HepG2 (cell line): ENCODE measurements around the gene ENDOD1. TPM values are rescaled to one million over a fixed set of nuclear protein-coding genes. Genes with fewer than 3 reads are reported as not detected.

Experiments
- ATAC-seq: fragments of 200-7000 bp; cut with Tn5 transposase; 3 replicates; pipeline ENCODE4 v1.9.1; 2020; ENCODE audit warnings: mild to moderate bottlenecking, moderate library complexity
- BruUV-seq: library from RNA; stranded (reverse); fragments of 400-500 nt; replicated peaks from 2 replicates; lab custom pipeline; 2021; lab: Mats Ljungman, UMichigan
- CTCF ChIA-PET: fragments of 300-600 bp; formaldehyde crosslinking; extraction: SDS; loops from one replicate; lab custom pipeline; 2021; ENCODE audit warnings: low total read pairs, inconsistent platforms, low intra/inter-chr PET ratio; lab: Yijun Ruan, JAX
- POLR2A ChIA-PET: fragments of 350-600 bp; sonication (Branson Sonifier 250); formaldehyde crosslinking; loops from one replicate; lab custom pipeline; 2020; ENCODE audit warnings: antibody characterized with exemption, inconsistent platforms; lab: Yijun Ruan, JAX
- DNase-seq: peaks from one replicate; pipeline ENCODE4 v3.0.0-alpha.2; 2015; ENCODE audit warnings: low spot score
- FAIRE-seq: peaks from 3 replicates; lab custom pipeline; 2011; peaks lifted over from hg19 to GRCh38; lab: Jason Lieb, UNC
- H2AFZ ChIP-seq: one replicate; pipeline ENCODE4 v1.6.1; 2011; ENCODE audit warnings: low read length, inconsistent platforms
- H3K27ac ChIP-seq: fragments of 300-600 bp; 3 replicates; pipeline ENCODE4 v1.8.0; 2011; ENCODE audit warnings: mixed run types, mild to moderate bottlenecking, mixed read lengths, low read length, inconsistent platforms; ENCODE audit not compliant: insufficient read depth; ENCODE audit errors: extremely low read length
- H3K27me3 ChIP-seq, 2 experiments: fragments of 200-600 bp in 1 of 2; 2 replicates in 1 of 2; 3 replicates in 1 of 2; pipeline versions ENCODE4 v1.6.0 to v1.8.0; 2011; ENCODE audit warnings: low read length in 2 of 2, mild to moderate bottlenecking in 2 of 2, moderate library complexity in 2 of 2, inconsistent platforms in 1 of 2; ENCODE audit not compliant: insufficient read depth in 2 of 2, control insufficient read depth in 1 of 2
- H3K36me3 ChIP-seq, 2 experiments: fragments of 200-600 bp in 1 of 2; replicated peaks in 1 of 2; 2 replicates in 1 of 2; 3 replicates in 1 of 2; pipeline versions ENCODE4 v1.5.1 to v1.8.0; 2011; ENCODE audit warnings: low read length in 2 of 2, inconsistent platforms in 1 of 2; ENCODE audit not compliant: insufficient read depth in 2 of 2, control insufficient read depth in 1 of 2
- H3K4me1 ChIP-seq: 2 replicates; pipeline ENCODE4 v1.5.1; 2012; ENCODE audit warnings: low read length, inconsistent platforms; ENCODE audit not compliant: insufficient read depth
- H3K4me2 ChIP-seq: 2 replicates; pipeline ENCODE4 v1.6.0; 2011; ENCODE audit warnings: low read depth, low read length, inconsistent platforms
- H3K4me3 ChIP-seq, 3 experiments: fragments of 200-600 bp in 1 of 3; sonication (generic), shearing (Covaris generic) in 1 of 3; replicated peaks in 1 of 3; 2 replicates each; pipeline ENCODE4 v1.5.1; 2011 to 2016; ENCODE audit warnings: low read length in 3 of 3, inconsistent platforms in 2 of 3, low read depth in 2 of 3, mild to moderate bottlenecking in 2 of 3, control low read depth in 1 of 3, mixed read lengths in 1 of 3; ENCODE audit not compliant: insufficient read depth in 1 of 3
- H3K79me2 ChIP-seq: one replicate; pipeline ENCODE4 v1.6.1; 2011; ENCODE audit warnings: low read length, inconsistent platforms; ENCODE audit not compliant: insufficient read depth
- H3K9ac ChIP-seq: 2 replicates; pipeline ENCODE4 v1.6.0; 2011; ENCODE audit warnings: mild to moderate bottlenecking, low read depth, low read length, inconsistent platforms; ENCODE audit not compliant: insufficient read depth
- H3K9me3 ChIP-seq: 2 replicates; pipeline ENCODE4 v1.5.1; 2012; ENCODE audit warnings: mild to moderate bottlenecking, low read length
- H4K20me1 ChIP-seq: 2 replicates; pipeline ENCODE4 v1.6.0; 2011; ENCODE audit warnings: inconsistent platforms, mild to moderate bottlenecking, low read length, moderate library complexity; ENCODE audit not compliant: insufficient read depth
- HNRNPH1 ChIP-seq: fragments of 200-400 bp; formaldehyde crosslinking; optimal IDR thresholded peaks from 2 replicates; pipeline ENCODE3; 2017; ENCODE audit warnings: mild to moderate bottlenecking, low read depth, low read length
- NFYC ChIP-seq: IDR thresholded peaks from 2 replicates; pipeline ENCODE4 v1.6.1; 2016; ENCODE audit warnings: missing genetic modification reagents, missing compliant biosample characterization
- TCF7 ChIP-seq: sonication (generic); IDR thresholded peaks from 2 replicates; pipeline ENCODE4 v1.6.1; 2016; ENCODE audit warnings: antibody characterized with exemption, low read depth
- ZNF251 ChIP-seq: sonication (generic); formaldehyde crosslinking; IDR thresholded peaks from 2 replicates; pipeline ENCODE4 v1.9.0; 2021; ENCODE audit warnings: mild to moderate bottlenecking, missing genetic modification reagents
- ZNF274 ChIP-seq: sonication (generic); formaldehyde crosslinking; IDR thresholded peaks from 2 replicates; pipeline ENCODE4 v1.5.1; 2020; ENCODE audit warnings: mild to moderate bottlenecking, missing genetic modification reagents
- ZNF446 ChIP-seq: sonication (generic); formaldehyde crosslinking; IDR thresholded peaks from 2 replicates; pipeline ENCODE4 v1.5.0; 2020; ENCODE audit warnings: mild to moderate bottlenecking, missing genetic modification reagents
- ZNF703 ChIP-seq: sonication (generic); formaldehyde crosslinking; IDR thresholded peaks from 2 replicates; pipeline ENCODE4 v1.5.1; 2020; ENCODE audit warnings: missing genetic modification reagents, mild to moderate bottlenecking, moderate library complexity, borderline replicate concordance
- ZNF746 ChIP-seq: sonication (generic); formaldehyde crosslinking; IDR thresholded peaks from 2 replicates; pipeline ENCODE4 v1.8.0; 2022; ENCODE audit warnings: mild to moderate bottlenecking, missing genetic modification reagents
- WGBS: methylation state at CpG from one replicate; pipeline ENCODE4 v1.1.6; 2017; ENCODE audit warnings: low lambda C conversion rate; 5-methylcytosine and 5-hydroxymethylcytosine counted together
- in situ Hi-C: cut with HindIII; loops from 2 replicates; pipeline ENCODE4 v1.10.0; 2017; ENCODE audit warnings: low pct_unique_long_range_greater_than_20kb; ENCODE audit not compliant: extremely low pct_ligation_motif_present
- intact Hi-C: fragments of 100-400 bp; cut with micrococcal nuclease; formaldehyde crosslinking; loops from one replicate; pipeline ENCODE4 v1.10.0; 2022; ENCODE audit not compliant: unreplicated experiment
- polyA plus RNA-seq, 8 experiments: library from polyadenylated mRNA; depleted of rRNA in 3 of 8; stranded (reverse) in 7 of 8; unstranded in 1 of 8; fragments of >200 nt; fragmentation: Illumina TruSeq in 4 of 8; extraction: Trizol in 4 of 8; gene quantifications; 2 replicates each; pipeline versions ENCODE4 v1.2.1 to v1.2.3, GENCODE V29; 2011 to 2016; ENCODE audit warnings: low read depth in 4 of 8, missing spikeins in 1 of 8, mixed read lengths in 1 of 8; ENCODE audit not compliant: insufficient read depth in 1 of 8
- total RNA-seq, 5 experiments: library from RNA; depleted of rRNA; stranded (reverse); fragments of >200 nt; fragmentation: Illumina TruSeq; extraction: Trizol; gene quantifications; 2 replicates each; pipeline ENCODE4 v1.2.3, GENCODE V29; 2016; ENCODE audit warnings: low read depth in 1 of 5
- TF ChIP-seq, protein P1 (sequence below): sonication (generic); formaldehyde crosslinking; IDR thresholded peaks from 2 replicates; pipeline ENCODE4 v1.4.0; 2020; ENCODE audit warnings: mild to moderate bottlenecking, missing genetic modification reagents
- TF ChIP-seq, protein P2 (sequence below): sonication (generic); formaldehyde crosslinking; IDR thresholded peaks from 2 replicates; pipeline ENCODE4 v1.8.0; 2022; ENCODE audit warnings: mild to moderate bottlenecking, missing genetic modification reagents; ENCODE audit not compliant: insufficient replicate concordance
- TF ChIP-seq, protein P3 (sequence below): sonication (generic); formaldehyde crosslinking; IDR thresholded peaks from 2 replicates; pipeline ENCODE4 v1.5.0; 2020; ENCODE audit warnings: missing genetic modification reagents, mild to moderate bottlenecking, borderline replicate concordance
- TF ChIP-seq, protein P4 (sequence below): sonication (generic); formaldehyde crosslinking; IDR thresholded peaks from 2 replicates; pipeline ENCODE4 v1.4.0; 2020; ENCODE audit warnings: missing genetic modification reagents, mild to moderate bottlenecking, borderline replicate concordance
- TF ChIP-seq, protein P5 (sequence below): sonication (generic); formaldehyde crosslinking; IDR thresholded peaks from 2 replicates; pipeline ENCODE4; 2020; ENCODE audit warnings: missing genetic modification reagents, mild to moderate bottlenecking, borderline replicate concordance

The ENDOD1 gene
- total and polyA plus RNA-seq, 2 of the 13 experiments (the other 11 are each of a cell fraction or from before 2014, with no cell fraction given) = 2.0 to 6.8 TPM

DNA sequence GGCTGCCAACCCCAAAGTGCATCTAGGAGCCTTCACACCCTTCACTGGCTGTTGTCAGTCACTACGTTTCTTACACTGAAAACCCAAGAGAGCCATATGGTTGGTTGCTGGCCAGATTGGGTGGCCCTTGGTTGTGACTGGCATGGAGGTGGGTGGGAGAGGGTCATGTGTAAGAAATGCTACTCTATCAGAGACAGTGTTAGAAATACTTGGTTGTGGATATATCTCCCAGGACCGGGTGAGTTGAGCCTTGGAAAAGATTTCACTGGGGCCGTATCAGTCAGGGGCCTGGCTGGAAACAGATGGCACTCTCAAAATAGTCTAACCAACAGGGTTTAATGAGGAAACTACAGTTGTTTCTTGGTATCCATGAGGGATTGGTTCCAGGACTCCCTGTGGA is 15.2 kb downstream of the ENDOD1 start:
- WGBS = 89% methylated on average over 3 of the region's 3 CpGs
- no peak for ATAC-seq
- no peaks in the 10 kb centered on the region for H3K27me3 ChIP-seq
- no peak overlapping the region for H3K27ac ChIP-seq
- H4K20me1 ChIP-seq = no peaks in the 10 kb centered on the region
- H3K9me3 ChIP-seq = no peaks in the 10 kb centered on the region
- no peaks in the 10 kb centered on the region for H3K79me2 ChIP-seq
- no peak overlapping the region for H3K4me2 ChIP-seq
- no peak overlapping the region for H2AFZ ChIP-seq
- H3K4me3 ChIP-seq = no peak overlapping the region
- BruUV-seq = no TSS peak
- H3K4me1 ChIP-seq = no peaks in the 10 kb centered on the region
- intact Hi-C loops (no loop called here), in situ Hi-C loops (no loop called here)
- DNase-seq = no peak
- no peak overlapping the region for H3K9ac ChIP-seq
- no peaks in the 10 kb centered on the region for H3K36me3 ChIP-seq
- CTCF ChIA-PET = no interaction called here
- POLR2A ChIA-PET = no interaction called here
- FAIRE-seq = no peak
- no peak for TF ChIP-seq ZNF746
- TF ChIP-seq, protein P1, sequence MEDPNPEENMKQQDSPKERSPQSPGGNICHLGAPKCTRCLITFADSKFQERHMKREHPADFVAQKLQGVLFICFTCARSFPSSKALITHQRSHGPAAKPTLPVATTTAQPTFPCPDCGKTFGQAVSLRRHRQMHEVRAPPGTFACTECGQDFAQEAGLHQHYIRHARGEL (CRISPR knock-in tag) = no peak
- no peak for TF ChIP-seq ZNF251 (CRISPR knock-in tag)
- TF ChIP-seq, protein P2, sequence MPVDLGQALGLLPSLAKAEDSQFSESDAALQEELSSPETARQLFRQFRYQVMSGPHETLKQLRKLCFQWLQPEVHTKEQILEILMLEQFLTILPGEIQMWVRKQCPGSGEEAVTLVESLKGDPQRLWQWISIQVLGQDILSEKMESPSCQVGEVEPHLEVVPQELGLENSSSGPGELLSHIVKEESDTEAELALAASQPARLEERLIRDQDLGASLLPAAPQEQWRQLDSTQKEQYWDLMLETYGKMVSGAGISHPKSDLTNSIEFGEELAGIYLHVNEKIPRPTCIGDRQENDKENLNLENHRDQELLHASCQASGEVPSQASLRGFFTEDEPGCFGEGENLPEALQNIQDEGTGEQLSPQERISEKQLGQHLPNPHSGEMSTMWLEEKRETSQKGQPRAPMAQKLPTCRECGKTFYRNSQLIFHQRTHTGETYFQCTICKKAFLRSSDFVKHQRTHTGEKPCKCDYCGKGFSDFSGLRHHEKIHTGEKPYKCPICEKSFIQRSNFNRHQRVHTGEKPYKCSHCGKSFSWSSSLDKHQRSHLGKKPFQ = no peak
- TF ChIP-seq ZNF446 (CRISPR knock-in tag) = no peak
- TF ChIP-seq ZNF703 (CRISPR knock-in tag) = no peak
- TF ChIP-seq TCF7 = no peak

DNA sequence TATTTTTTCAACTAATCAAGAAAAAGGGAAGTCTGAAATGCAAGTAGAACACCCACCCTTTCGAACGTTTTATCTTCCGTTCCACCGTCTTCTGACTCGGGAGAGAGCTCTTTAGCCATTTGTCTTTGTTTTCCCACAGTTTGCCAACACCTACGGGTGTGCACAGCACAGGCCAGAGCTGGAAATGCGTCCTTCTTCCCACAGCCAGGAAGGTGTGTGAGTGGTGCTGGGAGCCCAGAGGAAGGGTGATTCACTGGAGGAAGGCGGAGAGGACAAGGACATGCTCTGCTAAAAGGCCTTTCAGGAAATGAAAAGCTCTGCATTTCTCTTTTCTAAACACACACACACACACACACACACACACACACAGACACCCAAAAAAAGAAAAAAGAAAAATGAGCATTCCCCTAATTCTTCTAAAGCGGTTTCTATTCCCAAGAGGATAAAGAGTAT is 18.5 kb downstream of the ENDOD1 start:
- no peak overlapping the region for H3K4me2 ChIP-seq
- in situ Hi-C loops = no loop called here
- H2AFZ ChIP-seq = no peak overlapping the region
- DNase-seq (no peak), FAIRE-seq (no peak), ATAC-seq (no peak; the same call in 2 of the 3 replicates)
- no peaks in the 10 kb centered on the region for H3K27me3 ChIP-seq
- intact Hi-C loops = no loop called here
- H3K4me3 ChIP-seq = no peak overlapping the region
- no peaks in the 10 kb centered on the region for H4K20me1 ChIP-seq
- ChIA-PET POLR2A (no interaction called here), CTCF (no interaction called here)
- no peaks in the 10 kb centered on the region for H3K36me3 ChIP-seq
- no peaks in the 10 kb centered on the region for H3K79me2 ChIP-seq
- H3K4me1 ChIP-seq = no peaks in the 10 kb centered on the region
- BruUV-seq = no TSS peak
- 91% methylated on average over 9 of the region's 9 CpGs for WGBS
- no peak overlapping the region for H3K27ac ChIP-seq
- H3K9ac ChIP-seq = no peak overlapping the region
- H3K9me3 ChIP-seq = no peaks in the 10 kb centered on the region
- TF ChIP-seq ZNF274 (CRISPR knock-in tag) (no peak), NFYC (CRISPR knock-in tag) (no peak), HNRNPH1 (no peak)
- TF ChIP-seq, protein P3, sequence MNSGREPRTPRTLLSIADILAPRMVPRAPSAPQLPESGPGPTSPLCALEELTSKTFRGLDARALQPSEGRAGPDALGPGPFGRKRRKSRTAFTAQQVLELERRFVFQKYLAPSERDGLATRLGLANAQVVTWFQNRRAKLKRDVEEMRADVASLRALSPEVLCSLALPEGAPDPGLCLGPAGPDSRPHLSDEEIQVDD (CRISPR knock-in tag) = no peak
- TF ChIP-seq, protein P4, sequence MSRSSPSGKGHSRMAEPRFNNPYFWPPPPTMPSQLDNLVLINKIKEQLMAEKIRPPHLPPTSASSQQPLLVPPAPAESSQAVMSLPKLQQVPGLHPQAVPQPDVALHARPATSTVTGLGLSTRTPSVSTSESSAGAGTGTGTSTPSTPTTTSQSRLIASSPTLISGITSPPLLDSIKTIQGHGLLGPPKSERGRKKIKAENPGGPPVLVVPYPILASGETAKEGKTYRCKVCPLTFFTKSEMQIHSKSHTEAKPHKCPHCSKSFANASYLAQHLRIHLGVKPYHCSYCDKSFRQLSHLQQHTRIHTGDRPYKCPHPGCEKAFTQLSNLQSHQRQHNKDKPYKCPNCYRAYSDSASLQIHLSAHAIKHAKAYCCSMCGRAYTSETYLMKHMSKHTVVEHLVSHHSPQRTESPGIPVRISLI (CRISPR knock-in tag) = no peak
- TF ChIP-seq, protein P5, sequence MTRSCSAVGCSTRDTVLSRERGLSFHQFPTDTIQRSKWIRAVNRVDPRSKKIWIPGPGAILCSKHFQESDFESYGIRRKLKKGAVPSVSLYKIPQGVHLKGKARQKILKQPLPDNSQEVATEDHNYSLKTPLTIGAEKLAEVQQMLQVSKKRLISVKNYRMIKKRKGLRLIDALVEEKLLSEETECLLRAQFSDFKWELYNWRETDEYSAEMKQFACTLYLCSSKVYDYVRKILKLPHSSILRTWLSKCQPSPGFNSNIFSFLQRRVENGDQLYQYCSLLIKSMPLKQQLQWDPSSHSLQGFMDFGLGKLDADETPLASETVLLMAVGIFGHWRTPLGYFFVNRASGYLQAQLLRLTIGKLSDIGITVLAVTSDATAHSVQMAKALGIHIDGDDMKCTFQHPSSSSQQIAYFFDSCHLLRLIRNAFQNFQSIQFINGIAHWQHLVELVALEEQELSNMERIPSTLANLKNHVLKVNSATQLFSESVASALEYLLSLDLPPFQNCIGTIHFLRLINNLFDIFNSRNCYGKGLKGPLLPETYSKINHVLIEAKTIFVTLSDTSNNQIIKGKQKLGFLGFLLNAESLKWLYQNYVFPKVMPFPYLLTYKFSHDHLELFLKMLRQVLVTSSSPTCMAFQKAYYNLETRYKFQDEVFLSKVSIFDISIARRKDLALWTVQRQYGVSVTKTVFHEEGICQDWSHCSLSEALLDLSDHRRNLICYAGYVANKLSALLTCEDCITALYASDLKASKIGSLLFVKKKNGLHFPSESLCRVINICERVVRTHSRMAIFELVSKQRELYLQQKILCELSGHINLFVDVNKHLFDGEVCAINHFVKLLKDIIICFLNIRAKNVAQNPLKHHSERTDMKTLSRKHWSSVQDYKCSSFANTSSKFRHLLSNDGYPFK (CRISPR knock-in tag) = no peak
